Upper lobe of left lung (tissue), 4 donors: ENCODE data around the gene CNTNAP2.

Source experiments
- POLR2A ChIP-seq, 4 donors: fragments of 450-650 bp; IDR thresholded peaks; one replicate each; pipeline ENCODE4 v1.5.1; 2016 to 2017; ENCODE audit warnings: antibody characterized with exemption in 4 of 4, mild to moderate bottlenecking in 2 of 4
- TF ChIP-seq, protein P1 (sequence below), 6 experiments: fragments of 450-650 bp in 4 of 6; fragments of 200-600 bp in 2 of 6; sonication (generic) in 2 of 6; IDR thresholded peaks; one replicate each; pipeline ENCODE4 v1.5.1; 2016 to 2019; ENCODE audit warnings: antibody characterized with exemption in 6 of 6

DNA sequence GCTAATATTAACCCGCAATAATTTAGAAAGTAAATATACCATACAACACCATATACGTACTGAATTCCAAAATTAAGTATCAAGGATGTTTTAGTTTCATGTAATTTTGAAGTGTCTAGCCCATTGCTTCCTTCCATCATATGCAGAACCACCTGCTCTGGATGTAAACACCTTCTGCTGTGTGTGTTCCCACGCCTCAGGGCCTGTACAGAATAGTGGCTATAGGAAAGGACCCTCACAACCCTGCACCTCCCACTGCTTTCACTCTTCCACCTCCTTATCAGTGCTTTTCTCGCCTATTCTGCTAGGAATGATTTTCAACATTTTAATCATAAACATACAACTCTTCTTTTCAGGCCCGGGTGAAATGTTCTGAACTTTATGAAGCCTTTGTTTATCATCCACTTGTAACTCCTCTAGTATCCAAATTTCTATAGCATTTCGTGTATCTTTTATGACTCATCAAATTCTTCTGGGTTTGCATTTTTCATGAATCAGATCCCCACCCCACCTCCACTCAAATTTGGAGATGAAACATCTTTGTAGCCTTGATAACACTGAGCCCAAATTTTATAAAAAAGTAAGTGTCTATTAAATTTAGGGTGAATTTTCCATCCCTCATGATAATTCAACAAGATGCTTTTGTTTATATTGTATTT lies 1367.2 kb downstream of the CNTNAP2 start:
- no peak for TF ChIP-seq POLR2A (IDR thresholded peaks at IDR 0.05)
- TF ChIP-seq, protein P1, sequence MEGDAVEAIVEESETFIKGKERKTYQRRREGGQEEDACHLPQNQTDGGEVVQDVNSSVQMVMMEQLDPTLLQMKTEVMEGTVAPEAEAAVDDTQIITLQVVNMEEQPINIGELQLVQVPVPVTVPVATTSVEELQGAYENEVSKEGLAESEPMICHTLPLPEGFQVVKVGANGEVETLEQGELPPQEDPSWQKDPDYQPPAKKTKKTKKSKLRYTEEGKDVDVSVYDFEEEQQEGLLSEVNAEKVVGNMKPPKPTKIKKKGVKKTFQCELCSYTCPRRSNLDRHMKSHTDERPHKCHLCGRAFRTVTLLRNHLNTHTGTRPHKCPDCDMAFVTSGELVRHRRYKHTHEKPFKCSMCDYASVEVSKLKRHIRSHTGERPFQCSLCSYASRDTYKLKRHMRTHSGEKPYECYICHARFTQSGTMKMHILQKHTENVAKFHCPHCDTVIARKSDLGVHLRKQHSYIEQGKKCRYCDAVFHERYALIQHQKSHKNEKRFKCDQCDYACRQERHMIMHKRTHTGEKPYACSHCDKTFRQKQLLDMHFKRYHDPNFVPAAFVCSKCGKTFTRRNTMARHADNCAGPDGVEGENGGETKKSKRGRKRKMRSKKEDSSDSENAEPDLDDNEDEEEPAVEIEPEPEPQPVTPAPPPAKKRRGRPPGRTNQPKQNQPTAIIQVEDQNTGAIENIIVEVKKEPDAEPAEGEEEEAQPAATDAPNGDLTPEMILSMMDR (IDR thresholded peaks at IDR 0.05), result no peak
